Neural cell (in vitro differentiated cells): ENCODE measurements around the gene TRAPPC2B. TPM values are rescaled to one million over a fixed set of nuclear protein-coding genes. Genes with fewer than 3 reads are reported as not detected.
A peak's percentile ranks its signal among the peaks of the same experiment; 100 is the strongest.

ENCODE experiments used
- H2AFZ ChIP-seq: fragments of 200-600, 300-800 bp; sonication (generic), shearing (Covaris generic); 2 replicates; pipeline ENCODE4 v1.6.0; 2014; ENCODE audit warnings: low read depth, mild to moderate bottlenecking, antibody characterized with exemption, low read length, moderate library complexity
- H3F3A ChIP-seq: fragments of 200-600 bp; shearing (Covaris generic); 2 replicates; pipeline ENCODE4 v1.6.1; 2016; ENCODE audit warnings: mild to moderate bottlenecking, moderate library complexity, mixed read lengths, antibody characterized with exemption, low read length; ENCODE audit not compliant: insufficient read depth, poor library complexity, severe bottlenecking
- H3K27ac ChIP-seq: fragments of 200-600, 300-800 bp; sonication (generic), shearing (Covaris generic); 2 replicates; pipeline ENCODE4 v1.5.1; 2014; ENCODE audit warnings: mild to moderate bottlenecking, low read length, moderate library complexity
- H3K27me3 ChIP-seq: fragments of 300-800, 200-600 bp; sonication (generic), shearing (Covaris generic); 2 replicates; pipeline ENCODE4 v1.6.0; 2014; ENCODE audit warnings: mild to moderate bottlenecking, low read depth, low read length, moderate library complexity; ENCODE audit not compliant: insufficient read depth
- H3K36me3 ChIP-seq: fragments of 300-800, 200-600 bp; sonication (generic), shearing (Covaris generic); 2 replicates; pipeline ENCODE4 v1.5.1; 2014; ENCODE audit warnings: mild to moderate bottlenecking, antibody characterized with exemption, low read length, moderate library complexity; ENCODE audit not compliant: insufficient read depth
- H3K4me2 ChIP-seq: fragments of 300-800, 200-600 bp; sonication (generic), shearing (Covaris generic); 2 replicates; pipeline ENCODE4 v1.6.0; 2014; ENCODE audit warnings: mild to moderate bottlenecking, low read length
- H3K4me3 ChIP-seq: fragments of 300-800, 200-600 bp; sonication (generic), shearing (Covaris generic); 2 replicates; pipeline ENCODE4 v1.5.1; 2014; ENCODE audit warnings: mild to moderate bottlenecking, low read length, moderate library complexity
- H3K79me2 ChIP-seq: fragments of 200-600 bp; shearing (Covaris generic); replicated peaks from 2 replicates; pipeline ENCODE4 v1.6.0; 2014; ENCODE audit warnings: mild to moderate bottlenecking, low read length, moderate library complexity; ENCODE audit not compliant: insufficient read depth
- H3K9ac ChIP-seq: fragments of 300-800, 200-600 bp; sonication (generic), shearing (Covaris generic); 2 replicates; pipeline ENCODE4 v1.6.1; 2016; ENCODE audit warnings: mild to moderate bottlenecking, low read length, mixed read lengths
- H3K9me2 ChIP-seq: fragments of 200-600 bp; shearing (Covaris generic); 2 replicates; pipeline ENCODE4 v1.6.1; 2016; ENCODE audit warnings: mild to moderate bottlenecking, low read length, mixed read lengths; ENCODE audit not compliant: insufficient read depth
- H3K9me3 ChIP-seq: fragments of 200-600, 300-800 bp; sonication (generic), shearing (Covaris generic); 2 replicates; pipeline ENCODE4 v1.6.1; 2016; ENCODE audit warnings: mild to moderate bottlenecking, mixed run types, low read length, moderate library complexity, mixed read lengths
- H4K20me1 ChIP-seq: fragments of 200-600 bp; shearing (Covaris generic); 2 replicates; pipeline ENCODE4 v1.6.1; 2016; ENCODE audit warnings: mild to moderate bottlenecking, mixed run types; ENCODE audit not compliant: insufficient read depth
- CTCF ChIP-seq: fragments of 450-650 bp; IDR thresholded peaks from 2 replicates; pipeline ENCODE4 v1.5.1; 2014; ENCODE audit warnings: antibody characterized with exemption, mild to moderate bottlenecking, moderate library complexity; ENCODE audit not compliant: poor library complexity, severe bottlenecking
- EP300 ChIP-seq: fragments of 450-650 bp; conservative IDR thresholded peaks from 2 replicates; pipeline ENCODE4 v1.6.1; 2014; ENCODE audit warnings: antibody characterized with exemption, mild to moderate bottlenecking, moderate library complexity; ENCODE audit not compliant: poor library complexity, severe bottlenecking
- EZH2 ChIP-seq: fragments of 200-600, 300-800 bp; shearing (Covaris generic), sonication (generic); IDR thresholded peaks from 2 replicates; pipeline ENCODE4 v1.6.1; 2014; ENCODE audit warnings: antibody characterized with exemption, low read length, borderline replicate concordance, mild to moderate bottlenecking; ENCODE audit not compliant: insufficient read depth, poor library complexity, severe bottlenecking
- MXI1 ChIP-seq: fragments of 450-650 bp; conservative IDR thresholded peaks from 2 replicates; pipeline ENCODE4 v1.6.1; 2014; ENCODE audit warnings: antibody characterized with exemption, mild to moderate bottlenecking; ENCODE audit not compliant: poor library complexity, severe bottlenecking
- POLR2AphosphoS5 ChIP-seq: IDR thresholded peaks from 2 replicates; pipeline ENCODE4 v1.6.1; 2012
- RAD21 ChIP-seq: fragments of 450-650 bp; conservative IDR thresholded peaks from 2 replicates; pipeline ENCODE4 v1.6.1; 2014; ENCODE audit warnings: antibody characterized with exemption, mild to moderate bottlenecking, moderate library complexity
- REST ChIP-seq: IDR thresholded peaks from 2 replicates; pipeline ENCODE4 v1.6.1; 2012; ENCODE audit warnings: borderline replicate concordance
- SMC3 ChIP-seq: fragments of 450-650 bp; conservative IDR thresholded peaks from 2 replicates; pipeline ENCODE4 v1.6.1; 2014; ENCODE audit warnings: antibody characterized with exemption, mild to moderate bottlenecking, moderate library complexity; ENCODE audit not compliant: poor library complexity
- TAF1 ChIP-seq: IDR thresholded peaks from 2 replicates; pipeline ENCODE4 v1.6.1; 2012; ENCODE audit warnings: low read depth
- polyA plus RNA-seq: library from polyadenylated mRNA; depleted of rRNA; stranded (reverse); fragments of >200 nt; gene quantifications from 2 replicates; pipeline ENCODE4 v1.2.3, GENCODE V29; 2014

Gene TRAPPC2B
- polyA plus RNA-seq, 1 donor from 2014 or later: 42.6 TPM

- Histone ChIP-seq H3K4me3 (peak within 1 kb of the TSS; percentile 89), H3K9me2 (no peaks in the 10 kb centered on the region), H3K9ac (peak within 1 kb of the TSS; percentile 99), H2AFZ (peak within 1 kb of the TSS; percentile 94), H3K9me3 (no peaks in the 10 kb centered on the region), H3F3A (no peaks in the 10 kb centered on the region), H4K20me1 (no peaks in the 10 kb centered on the region), H3K79me2 (peaks cover 34% of the 10 kb centered on the region), H3K4me2 (peak within 1 kb of the TSS; percentile 96), H3K27ac (peak within 1 kb of the TSS; percentile 90), H3K27me3 (no peaks in the 10 kb centered on the region), H3K36me3 (no peaks in the 10 kb centered on the region)
- no peak for TF ChIP-seq EP300
- TF ChIP-seq RAD21: no peak
- peak; percentile 58 for TF ChIP-seq REST
- no peak for TF ChIP-seq TAF1
- no peak for TF ChIP-seq SMC3
- TF ChIP-seq MXI1: peak; percentile 58
- peak; percentile 16 for TF ChIP-seq CTCF
- TF ChIP-seq EZH2: no peak
- TF ChIP-seq POLR2AphosphoS5: peak; percentile 95
Observed at GRCh38 chr19:57320180-57321084, 42.9 kb upstream of the TRAPPC2B start, which contains the start of gene ZNF543. Gene ZNF543 (plus strand): TSS chr19:57320472. CDS start chr19:57320854, 382 bp downstream.

GRCh38 chr19:57321116-57321515 lies 42.2 kb upstream of the TRAPPC2B start:
- H3K79me2 ChIP-seq: peaks cover 34% of the 10 kb centered on the region
- H3K27ac ChIP-seq: peak overlapping the region; percentile 90
- H3K36me3 ChIP-seq: no peaks in the 10 kb centered on the region
- peak overlapping the region; percentile 89 for H3K4me3 ChIP-seq
- H3K27me3 ChIP-seq: no peaks in the 10 kb centered on the region
- H3K9me3 ChIP-seq: no peaks in the 10 kb centered on the region
- no peak overlapping the region for H2AFZ ChIP-seq
- peak overlapping the region; percentile 96 for H3K4me2 ChIP-seq
- peak overlapping the region; percentile 99 for H3K9ac ChIP-seq
- H3K9me2 ChIP-seq: no peaks in the 10 kb centered on the region
- no peaks in the 10 kb centered on the region for H4K20me1 ChIP-seq
- TF ChIP-seq CTCF (no peak), SMC3 (no peak), EZH2 (no peak), TAF1 (no peak), REST (no peak)
- no peaks in the 10 kb centered on the region for H3F3A ChIP-seq
